Measurements from ENCODE around the gene LOXL3. TPM values are rescaled to one million over a fixed set of nuclear protein-coding genes. Genes with fewer than 3 reads are reported as not detected.

The LOXL3 gene
- total RNA-seq, 1 donor from 2014 or later = 24.2 TPM

- H3K27me3 Mint-ChIP-seq = peaks cover 39% of the 10 kb centered on the region
- H3K4me3 Mint-ChIP-seq (ENCODE audit: low read depth) = no peak overlapping the region
Observed at GRCh38 chr2:74559912-74560311, 6.2 kb upstream of the LOXL3 start.

GRCh38 chr2:74558284-74559230 lies 4.8 kb upstream of the LOXL3 start:
- DNase-seq (ENCODE audit: low spot score, unreplicated experiment) = no peak
- Mint-ChIP-seq H3K4me1 (ENCODE audit: low read depth) (peaks cover 10% of the 10 kb centered on the region), H3K4me3 (ENCODE audit: low read depth) (no peak overlapping the region), H3K27ac (peak overlapping the region; percentile 82), H3K36me3 (ENCODE audit: insufficient read depth) (no peaks in the 10 kb centered on the region), H3K27me3 (peaks cover 32% of the 10 kb centered on the region), H3K9me3 (ENCODE audit: low read depth) (no peaks in the 10 kb centered on the region)
- TF ChIP-seq CTCF (IDR thresholded peaks at IDR 0.05; ENCODE audit: unreplicated experiment) = no peak

More at GRCh38 chr2:74559912-74560311, 6.2 kb upstream of the LOXL3 start:
- H3K9me3 Mint-ChIP-seq (ENCODE audit: low read depth) = no peaks in the 10 kb centered on the region
- no peaks in the 10 kb centered on the region for H3K36me3 Mint-ChIP-seq (ENCODE audit: insufficient read depth)
- H3K27ac Mint-ChIP-seq = no peak overlapping the region
- H3K4me1 Mint-ChIP-seq (ENCODE audit: low read depth) = peaks cover 8% of the 10 kb centered on the region
- TF ChIP-seq CTCF (IDR thresholded peaks at IDR 0.05; ENCODE audit: unreplicated experiment) = no peak
- no peak for DNase-seq (ENCODE audit: low spot score, unreplicated experiment)

- peaks cover 20% of the 10 kb centered on the region for H3K27me3 Mint-ChIP-seq
- peak overlapping the region; percentile 49 for H3K27ac Mint-ChIP-seq
- H3K9me3 Mint-ChIP-seq (ENCODE audit: low read depth) = no peaks in the 10 kb centered on the region
- no peak for TF ChIP-seq CTCF (IDR thresholded peaks at IDR 0.05; ENCODE audit: unreplicated experiment)
- H3K4me3 Mint-ChIP-seq (ENCODE audit: low read depth) = no peak overlapping the region
- H3K4me1 Mint-ChIP-seq (ENCODE audit: low read depth) = peaks cover 16% of the 10 kb centered on the region
- DNase-seq (ENCODE audit: low spot score, unreplicated experiment) = no peak
- H3K36me3 Mint-ChIP-seq (ENCODE audit: insufficient read depth) = no peaks in the 10 kb centered on the region
Observed at GRCh38 chr2:74556831-74557370, 3.2 kb upstream of the LOXL3 start.

GRCh38 chr2:74556159-74556558 lies 2.4 kb upstream of the LOXL3 start:
- Mint-ChIP-seq H3K27me3 (peaks cover 20% of the 10 kb centered on the region), H3K4me1 (ENCODE audit: low read depth) (peaks cover 16% of the 10 kb centered on the region), H3K4me3 (ENCODE audit: low read depth) (peak overlapping the region; percentile 88), H3K27ac (no peak overlapping the region), H3K36me3 (ENCODE audit: insufficient read depth) (no peaks in the 10 kb centered on the region), H3K9me3 (ENCODE audit: low read depth) (no peaks in the 10 kb centered on the region)
- no peak for TF ChIP-seq CTCF (IDR thresholded peaks at IDR 0.05; ENCODE audit: unreplicated experiment)
- no peak for DNase-seq (ENCODE audit: low spot score, unreplicated experiment)

GRCh38 chr2:74555610-74556103 lies 1.9 kb upstream of the LOXL3 start:
- no peak for DNase-seq (ENCODE audit: low spot score, unreplicated experiment)
- Mint-ChIP-seq H3K4me3 (ENCODE audit: low read depth) (peak overlapping the region; percentile 88), H3K4me1 (ENCODE audit: low read depth) (peaks cover 16% of the 10 kb centered on the region), H3K36me3 (ENCODE audit: insufficient read depth) (no peaks in the 10 kb centered on the region), H3K9me3 (ENCODE audit: low read depth) (no peaks in the 10 kb centered on the region), H3K27ac (peak overlapping the region; percentile 96), H3K27me3 (peaks cover 19% of the 10 kb centered on the region)
- no peak for TF ChIP-seq CTCF (IDR thresholded peaks at IDR 0.05; ENCODE audit: unreplicated experiment)
